Ecto neural progenitor cell (in vitro differentiated cells): ENCODE data around the gene NCOA1.
"Not testable (repeated sequence)": the region's sequence is repeated elsewhere in the genome, so short reads cannot be mapped to it uniquely, and the experiment has no call there.

Source experiments
- DNase-seq: peaks from one replicate; pipeline ENCODE4 v3.0.0-alpha.2; 2018; ENCODE audit warnings: low spot score

Gene NCOA1

DNA sequence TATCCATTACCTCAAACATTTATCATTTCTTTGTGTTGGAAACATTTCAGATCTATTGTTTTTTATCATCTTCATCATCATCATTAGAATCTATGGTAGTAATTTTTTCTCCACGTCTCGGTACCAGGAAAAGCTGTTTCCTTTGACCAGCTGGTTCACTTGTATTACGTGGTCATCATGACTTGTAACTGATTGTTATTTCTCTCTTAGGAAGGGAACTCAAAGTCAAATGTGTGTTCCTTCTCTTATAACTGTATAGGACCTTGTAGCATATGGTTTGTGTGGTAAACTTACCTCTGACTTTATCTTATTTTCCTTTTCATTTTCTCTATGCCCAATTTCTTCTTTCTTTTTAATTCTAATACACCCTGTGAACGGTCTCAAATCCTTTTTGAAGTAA is 16.5 kb downstream of the NCOA1 start:
- DNase-seq: no peak

GRCh38 chr2:24508878-24509277 is 17.8 kb downstream of the NCOA1 start:
- DNase-seq: no peak

DNA sequence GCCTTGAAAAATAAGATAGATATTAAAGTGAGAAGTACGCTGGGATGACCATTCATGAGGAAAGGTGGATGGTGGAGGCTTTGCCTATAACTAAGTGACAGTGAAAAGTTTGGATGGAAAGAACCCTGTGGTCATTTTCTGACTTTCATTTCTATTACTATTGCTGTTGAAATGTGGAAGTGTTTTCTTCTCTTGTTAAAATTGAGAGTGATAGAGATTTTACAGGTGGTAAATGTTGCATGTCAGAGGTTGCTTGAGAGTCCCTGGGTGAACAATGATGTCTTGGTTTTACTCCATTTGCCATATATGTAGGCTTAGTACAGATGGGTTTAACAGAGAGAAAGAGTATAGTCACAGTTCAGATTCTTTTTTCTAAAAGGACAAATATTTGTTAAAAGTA is 18.4 kb downstream of the NCOA1 start:
- no peak for DNase-seq

DNA sequence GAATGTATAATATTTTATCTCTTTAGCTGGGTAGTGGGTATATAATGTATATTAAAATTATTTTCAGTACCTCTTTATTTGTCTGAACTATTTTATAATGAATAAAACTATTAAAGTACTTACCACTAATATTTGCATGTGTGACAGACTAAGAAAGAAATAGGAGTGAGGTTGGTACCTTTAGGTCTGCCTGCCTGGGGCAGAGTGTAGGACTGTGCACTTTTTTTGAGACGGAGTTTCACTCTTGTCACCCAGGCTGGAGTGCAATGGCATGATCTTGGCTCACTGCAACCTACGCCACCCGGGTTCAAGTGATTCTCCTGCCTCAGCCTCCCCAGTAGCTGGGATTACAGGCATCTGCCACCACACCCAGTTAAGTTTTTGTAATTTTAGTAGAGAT is 18.8 kb downstream of the NCOA1 start:
- DNase-seq: no peak

- DNase-seq: no peak
Observed at GRCh38 chr2:24510771-24511170, 19.7 kb downstream of the NCOA1 start.

- no peak for DNase-seq
Observed at GRCh38 chr2:24511198-24511597, 20.1 kb downstream of the NCOA1 start.

GRCh38 chr2:24511894-24512293 is 20.8 kb downstream of the NCOA1 start:
- no peak for DNase-seq

GRCh38 chr2:24512404-24512803 is 21.4 kb downstream of the NCOA1 start:
- DNase-seq: no peak

- no peak for DNase-seq
Observed at GRCh38 chr2:24512831-24513230, 21.8 kb downstream of the NCOA1 start.

GRCh38 chr2:24513281-24514071 is 22.4 kb downstream of the NCOA1 start:
- DNase-seq: no peak

DNA sequence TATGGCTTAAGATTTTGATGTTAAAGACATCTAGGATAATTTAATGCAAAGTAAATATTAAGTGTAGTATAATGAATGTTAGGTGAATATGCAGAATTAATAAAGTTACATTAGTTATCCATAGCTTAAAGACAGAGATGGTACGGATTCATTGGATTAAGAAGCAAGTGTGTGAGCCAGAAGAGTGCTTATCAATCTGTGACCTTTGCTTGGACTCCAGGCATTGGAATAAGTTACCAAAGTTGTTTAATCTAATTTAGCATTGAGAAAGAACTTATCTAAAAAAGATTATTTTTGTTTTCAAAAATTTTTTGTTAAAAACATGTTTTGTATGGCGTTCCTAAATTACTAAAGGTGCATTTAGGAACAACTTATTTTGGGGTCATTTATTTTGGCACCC is 23.8 kb downstream of the NCOA1 start:
- no peak for DNase-seq

- DNase-seq: no peak
Observed at GRCh38 chr2:24515335-24515734, 24.3 kb downstream of the NCOA1 start.

DNA sequence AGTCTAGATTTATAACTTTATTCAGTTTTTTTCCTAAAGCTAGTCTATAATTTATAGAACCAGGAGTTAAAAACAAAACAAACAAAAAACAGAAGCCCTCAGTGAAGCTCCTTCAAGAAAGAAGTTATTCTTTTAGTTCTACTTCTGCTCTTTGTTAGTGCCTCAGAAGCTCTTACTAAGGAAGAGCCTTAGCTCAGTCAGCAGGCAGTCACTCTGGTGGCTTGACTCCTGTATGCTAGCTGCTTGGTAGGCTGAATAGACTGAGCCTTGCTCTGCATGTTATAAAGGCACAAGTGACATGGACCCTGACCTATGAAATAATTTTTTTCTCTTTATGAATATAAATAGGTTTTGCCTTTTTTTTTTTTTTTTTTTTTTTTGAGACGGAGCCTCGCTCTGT is 24.8 kb downstream of the NCOA1 start:
- DNase-seq: no peak

DNA sequence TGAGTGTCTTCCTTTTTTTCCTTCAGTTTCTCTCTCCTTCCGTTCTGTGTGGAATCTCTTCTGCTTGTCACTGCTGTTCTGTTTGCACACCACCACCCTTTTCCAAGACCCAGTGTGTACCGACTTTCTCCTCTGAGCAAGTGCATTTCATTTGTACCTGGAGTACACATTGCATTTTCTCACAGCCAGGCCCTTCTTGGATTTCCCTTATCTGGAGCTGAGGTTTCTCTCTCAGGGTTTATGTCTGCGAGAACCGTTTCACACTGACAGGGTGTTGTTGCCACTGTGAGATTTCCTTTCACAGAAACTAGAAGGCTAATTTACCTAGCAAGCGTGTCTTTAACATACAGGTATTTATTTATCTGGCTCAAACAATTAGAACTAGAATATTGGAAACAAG is 26.2 kb downstream of the NCOA1 start:
- no peak for DNase-seq

GRCh38 chr2:24520175-24520574 is 29.1 kb downstream of the NCOA1 start:
- DNase-seq: no peak

GRCh38 chr2:24521162-24521857 is 30.3 kb downstream of the NCOA1 start:
- no peak for DNase-seq

GRCh38 chr2:24521975-24522639 is 31.1 kb downstream of the NCOA1 start:
- no peak for DNase-seq

DNA sequence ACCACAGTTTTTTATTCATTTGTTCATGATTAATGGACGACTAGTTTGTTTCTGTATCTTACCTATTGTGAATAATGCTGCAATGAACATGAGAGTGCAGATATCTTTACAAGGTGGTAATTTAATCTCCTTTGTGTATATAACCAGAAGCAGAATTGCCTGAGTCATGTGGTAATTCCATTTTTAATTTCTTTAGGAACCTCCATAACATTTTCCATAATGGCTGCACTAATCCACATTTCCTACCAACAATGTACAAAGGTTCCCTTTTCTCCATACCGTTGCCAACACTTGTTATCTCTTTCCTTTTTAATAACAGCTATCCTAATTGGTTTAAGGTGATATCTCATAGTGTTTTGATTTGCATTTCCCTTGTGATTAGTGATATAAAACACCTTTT is 36.5 kb downstream of the NCOA1 start:
- no peak for DNase-seq

- DNase-seq: no peak
Observed at GRCh38 chr2:24530796-24531195, 39.7 kb downstream of the NCOA1 start.

- DNase-seq: not testable (repeated sequence)
Observed at GRCh38 chr2:24531610-24532009, 40.6 kb downstream of the NCOA1 start.

- not testable (repeated sequence) for DNase-seq
Observed at GRCh38 chr2:24532057-24532456, 41.0 kb downstream of the NCOA1 start.

DNA sequence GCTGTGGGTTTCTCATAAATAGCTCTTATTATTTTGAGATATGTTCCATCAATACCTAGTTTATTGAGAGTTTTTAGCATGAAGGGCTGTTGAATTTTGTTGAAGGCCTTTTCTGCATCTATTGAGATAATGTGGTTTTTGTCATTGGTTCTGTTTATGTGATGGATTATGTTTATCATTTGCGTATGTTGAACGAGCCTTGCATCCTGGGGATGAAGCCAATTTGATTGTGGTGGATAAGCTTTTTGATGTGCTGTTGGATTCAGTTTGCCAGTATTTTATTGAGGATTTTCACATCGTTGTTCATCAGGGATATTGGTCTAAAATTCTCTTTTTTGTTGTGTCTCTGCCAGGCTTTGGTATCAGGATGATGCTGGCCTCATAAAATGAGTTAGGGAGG is 42.5 kb downstream of the NCOA1 start:
- not testable (repeated sequence) for DNase-seq

- no peak for DNase-seq
Observed at GRCh38 chr2:24538720-24539119, 47.7 kb downstream of the NCOA1 start.
